Measurements from ENCODE around the gene HSPA12B. TPM values are rescaled to one million over a fixed set of nuclear protein-coding genes. Genes with fewer than 3 reads are reported as not detected.

The HSPA12B gene
- total and polyA plus RNA-seq, 2 of the 13 experiments (the other 11 are each of a cell fraction or from before 2014, with no cell fraction given): 0.01 TPM; not detected in 1

DNA sequence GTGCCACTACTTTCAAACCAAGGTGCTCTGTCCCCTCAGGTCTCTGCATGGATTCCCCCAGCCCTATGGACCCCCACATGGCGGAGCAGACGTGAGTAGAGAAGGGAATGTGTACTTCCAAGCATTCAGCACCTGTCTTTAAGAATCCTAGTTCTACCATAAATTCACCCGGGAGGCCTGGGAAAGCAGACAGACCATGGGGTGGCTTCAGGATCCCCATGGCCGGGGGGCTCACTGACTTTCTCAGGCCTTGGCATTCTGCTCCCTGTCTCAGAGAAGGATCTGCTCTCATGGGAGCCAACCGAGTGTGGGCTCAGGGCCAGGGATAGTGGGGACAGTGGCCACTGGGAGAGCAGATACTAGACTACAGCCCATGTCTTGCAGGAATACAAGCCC is 65.9 kb downstream of the HSPA12B start:
- Histone ChIP-seq H4K20me1 (ENCODE audit: insufficient read depth, low read length) (no peaks in the 10 kb centered on the region), H3K4me1 (ENCODE audit: insufficient read depth, low read length) (peaks cover 44% of the 10 kb centered on the region), H3K9ac (ENCODE audit: insufficient read depth, low read depth, low read length) (peak overlapping the region; percentile 77), H3K27ac (ENCODE audit: extremely low read length, insufficient read depth, low read length) (peak overlapping the region; percentile 66), H3K27me3 (ENCODE audit: control insufficient read depth in 1 of 2, insufficient read depth in 2 of 2, low read length in 2 of 2) (no peaks in the 10 kb centered on the region; a peak in 1 of 5 replicates), H2AFZ (ENCODE audit: low read length) (peak overlapping the region; percentile 64), H3K4me3 (replicated peaks in 1 of 3; ENCODE audit: insufficient read depth in 1 of 3, low read depth in 2 of 3, low read length in 3 of 3) (peak overlapping the region in 2 of 3 experiments; percentile 76 to 85; a peak in 4 of 6 replicates), H3K79me2 (ENCODE audit: insufficient read depth, low read length) (peaks cover 20% of the 10 kb centered on the region), H3K4me2 (ENCODE audit: low read depth, low read length) (peak overlapping the region; percentile 95), H3K36me3 (replicated peaks in 1 of 2; ENCODE audit: control insufficient read depth in 1 of 2, insufficient read depth in 2 of 2, low read length in 2 of 2) (peaks cover 21 to 37% of the 10 kb centered on the region in 2 experiments), H3K9me3 (ENCODE audit: low read length) (no peaks in the 10 kb centered on the region)
- ATAC-seq (no peak), FAIRE-seq (no peak), DNase-seq (ENCODE audit: low spot score) (no peak)
- ChIA-PET POLR2A (interaction anchor here (1.0 kb wide), 1 partner anchor 21 kb away, joined by 23 read pairs; the partner anchor contains the start of gene AP5S1), CTCF (ENCODE audit: low intra/inter-chr PET ratio, low total read pairs) (interaction anchor here (1.3 kb wide), 1 partner anchor 22 kb away, joined by 3 read pairs; the partner anchor contains the start of gene AP5S1)
- BruUV-seq (replicated peaks): no TSS peak
- in situ Hi-C loops (cut with HindIII; ENCODE audit: extremely low pct_ligation_motif_present, low pct_unique_long_range_greater_than_20kb) (no loop called here), intact Hi-C loops (cut with micrococcal nuclease; ENCODE audit: unreplicated experiment) (loop anchor here (1.0 kb wide), 2 partner anchors 13 to 22 kb away; partner anchors contain the start of gene AP5S1)
- WGBS (ENCODE audit: low lambda C conversion rate): 84% methylated on average over 5 of the region's 5 CpGs
- TF ChIP-seq ZNF501 (CRISPR knock-in tag; IDR thresholded peaks at IDR 0.05) (peak; percentile 54; the same call in 1 of the 2 replicates), ZNF672 (CRISPR knock-in tag; IDR thresholded peaks at IDR 0.05) (no peak), ZNF17 (CRISPR knock-in tag; IDR thresholded peaks at IDR 0.05) (no peak), HNRNPH1 (optimal IDR thresholded peaks at IDR 0.05; ENCODE audit: low read depth, low read length) (no peak), ZNF354B (CRISPR knock-in tag; IDR thresholded peaks at IDR 0.05) (no peak), ZNF430 (CRISPR knock-in tag; IDR thresholded peaks at IDR 0.05) (no peak), FOXM1 (CRISPR knock-in tag; IDR thresholded peaks at IDR 0.05) (no peak), ZNF224 (CRISPR knock-in tag; IDR thresholded peaks at IDR 0.05) (no peak), SP2 (CRISPR knock-in tag; IDR thresholded peaks at IDR 0.05) (no peak), TBX2 (CRISPR knock-in tag; IDR thresholded peaks at IDR 0.05; ENCODE audit: borderline replicate concordance) (0 out of 2 replicates have a peak, but pooled peaks have one; percentile 4), BORCS8-MEF2B (CRISPR knock-in tag; IDR thresholded peaks at IDR 0.05) (no peak), HOXA9 (CRISPR knock-in tag; IDR thresholded peaks at IDR 0.05; ENCODE audit: borderline replicate concordance) (no peak), ZMYM2 (CRISPR knock-in tag; IDR thresholded peaks at IDR 0.05) (no peak), ATRX (CRISPR knock-in tag; IDR thresholded peaks at IDR 0.05; ENCODE audit: borderline replicate concordance) (no peak), DMAP1 (CRISPR knock-in tag; IDR thresholded peaks at IDR 0.05) (peak; percentile 21; the same call in 1 of the 2 replicates), ZNF30 (CRISPR knock-in tag; IDR thresholded peaks at IDR 0.05) (no peak), GATAD1 (CRISPR knock-in tag; IDR thresholded peaks at IDR 0.05) (no peak), CBX5 (CRISPR knock-in tag; IDR thresholded peaks at IDR 0.05; ENCODE audit: borderline replicate concordance) (no peak), SETDB1 (CRISPR knock-in tag; IDR thresholded peaks at IDR 0.05; ENCODE audit: borderline replicate concordance) (no peak), HOXA5 (CRISPR knock-in tag; IDR thresholded peaks at IDR 0.05) (no peak), TOE1 (CRISPR knock-in tag; IDR thresholded peaks at IDR 0.05) (no peak), PHB2 (IDR thresholded peaks at IDR 0.05; ENCODE audit: partially characterized antibody) (no peak), ZNF335 (CRISPR knock-in tag; IDR thresholded peaks at IDR 0.05) (0 out of 2 replicates have a peak, but pooled peaks have one; percentile 40)
- TF ChIP-seq, protein P1, sequence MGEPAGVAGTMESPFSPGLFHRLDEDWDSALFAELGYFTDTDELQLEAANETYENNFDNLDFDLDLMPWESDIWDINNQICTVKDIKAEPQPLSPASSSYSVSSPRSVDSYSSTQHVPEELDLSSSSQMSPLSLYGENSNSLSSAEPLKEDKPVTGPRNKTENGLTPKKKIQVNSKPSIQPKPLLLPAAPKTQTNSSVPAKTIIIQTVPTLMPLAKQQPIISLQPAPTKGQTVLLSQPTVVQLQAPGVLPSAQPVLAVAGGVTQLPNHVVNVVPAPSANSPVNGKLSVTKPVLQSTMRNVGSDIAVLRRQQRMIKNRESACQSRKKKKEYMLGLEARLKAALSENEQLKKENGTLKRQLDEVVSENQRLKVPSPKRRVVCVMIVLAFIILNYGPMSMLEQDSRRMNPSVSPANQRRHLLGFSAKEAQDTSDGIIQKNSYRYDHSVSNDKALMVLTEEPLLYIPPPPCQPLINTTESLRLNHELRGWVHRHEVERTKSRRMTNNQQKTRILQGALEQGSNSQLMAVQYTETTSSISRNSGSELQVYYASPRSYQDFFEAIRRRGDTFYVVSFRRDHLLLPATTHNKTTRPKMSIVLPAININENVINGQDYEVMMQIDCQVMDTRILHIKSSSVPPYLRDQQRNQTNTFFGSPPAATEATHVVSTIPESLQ (CRISPR knock-in tag; conservative IDR thresholded peaks at IDR 0.05): no peak
- TF ChIP-seq, protein P2, sequence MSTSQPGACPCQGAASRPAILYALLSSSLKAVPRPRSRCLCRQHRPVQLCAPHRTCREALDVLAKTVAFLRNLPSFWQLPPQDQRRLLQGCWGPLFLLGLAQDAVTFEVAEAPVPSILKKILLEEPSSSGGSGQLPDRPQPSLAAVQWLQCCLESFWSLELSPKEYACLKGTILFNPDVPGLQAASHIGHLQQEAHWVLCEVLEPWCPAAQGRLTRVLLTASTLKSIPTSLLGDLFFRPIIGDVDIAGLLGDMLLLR (CRISPR knock-in tag; IDR thresholded peaks at IDR 0.05): no peak
- TF ChIP-seq, protein P3, sequence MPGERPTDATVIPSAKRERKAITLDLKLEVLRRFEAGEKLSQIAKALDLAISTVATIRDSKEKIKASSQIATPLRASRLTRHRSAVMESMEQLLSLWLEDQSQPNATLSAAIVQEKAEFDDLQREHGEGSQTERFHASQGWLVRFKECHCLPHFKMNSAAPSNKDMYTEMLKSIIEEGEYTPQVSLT (CRISPR knock-in tag; IDR thresholded peaks at IDR 0.05; ENCODE audit: borderline replicate concordance, low read depth): no peak

All from HepG2 (cell line).